ENCODE measurements around the gene ESPN.

- TF ChIP-seq YY1 (IDR thresholded peaks at IDR 0.05; ENCODE audit: insufficient read depth, insufficient read length) (no peak), ZNF274 (IDR thresholded peaks at IDR 0.05; ENCODE audit: low read depth, low read length) (no peak)
Measured at GRCh38 chr1:6507037-6507428, 82.5 kb downstream of the ESPN start.

Measured in NT2/D1 (cell line).